KMS-11 (cell line): ENCODE results near the gene ALDH9A1.
"Not testable (repeated sequence)": the region's sequence is repeated elsewhere in the genome, so short reads cannot be mapped to it uniquely, and the experiment has no call there.

Experiments
- H2AFZ ChIP-seq: fragments of 200-600 bp; sonication (generic); 2 replicates; pipeline ENCODE4 v1.6.1; 2016; ENCODE audit warnings: antibody characterized with exemption, mixed run types, low read depth
- H3K27ac ChIP-seq: fragments of 200-600 bp; sonication (generic); 2 replicates; pipeline ENCODE4 v1.6.1; 2016; ENCODE audit warnings: mild to moderate bottlenecking, mixed run types
- H3K27me3 ChIP-seq: fragments of 200-600 bp; sonication (generic); 2 replicates; pipeline ENCODE4 v1.6.1; 2017; ENCODE audit warnings: mild to moderate bottlenecking, low read depth, mixed run types, moderate library complexity; ENCODE audit not compliant: insufficient read depth
- H3K36me3 ChIP-seq: fragments of 200-600 bp; sonication (generic); 2 replicates; pipeline ENCODE4 v1.6.1; 2017; ENCODE audit warnings: mild to moderate bottlenecking, mixed run types; ENCODE audit not compliant: insufficient read depth
- H3K4me1 ChIP-seq: fragments of 200-600 bp; sonication (generic); 2 replicates; pipeline ENCODE4 v1.6.1; 2016; ENCODE audit warnings: mild to moderate bottlenecking, low read depth, mixed run types; ENCODE audit not compliant: poor library complexity, severe bottlenecking
- H3K4me2 ChIP-seq: fragments of 200-600 bp; sonication (generic); 2 replicates; pipeline ENCODE4 v1.7.0; 2016; ENCODE audit warnings: mild to moderate bottlenecking, mixed run types
- H3K4me3 ChIP-seq: fragments of 200-600 bp; sonication (generic); IDR thresholded peaks from 2 replicates; pipeline ENCODE4 v1.6.1; 2017; ENCODE audit warnings: low read depth, low read length, mixed read lengths; ENCODE audit not compliant: insufficient read depth
- H3K79me2 ChIP-seq: fragments of 200-600 bp; sonication (generic); 2 replicates; pipeline ENCODE4 v1.6.1; 2016; ENCODE audit warnings: low read depth, mixed run types; ENCODE audit not compliant: insufficient read depth
- H3K9ac ChIP-seq: fragments of 200-600 bp; sonication (generic); 2 replicates; pipeline ENCODE4 v1.6.1; 2016; ENCODE audit warnings: mild to moderate bottlenecking, mixed run types
- H4K20me1 ChIP-seq: fragments of 200-600 bp; sonication (generic); 2 replicates; pipeline ENCODE4 v1.6.1; 2016; ENCODE audit warnings: mild to moderate bottlenecking, mixed run types; ENCODE audit not compliant: insufficient read depth
- TF ChIP-seq, protein P1 (sequence below): fragments of 200-600 bp; sonication (generic); conservative IDR thresholded peaks from 2 replicates; pipeline ENCODE4 v1.6.1; 2017; ENCODE audit warnings: low read depth, mild to moderate bottlenecking, antibody characterized with exemption, low read length, moderate library complexity, mixed read lengths

Gene ALDH9A1

GRCh38 chr1:165662186-165662585 lies 36.2 kb downstream of the ALDH9A1 start:
- Histone ChIP-seq H3K4me3 (no peak overlapping the region), H3K4me2 (no peak overlapping the region), H3K27me3 (no peaks in the 10 kb centered on the region), H3K4me1 (peaks cover 15% of the 10 kb centered on the region), H4K20me1 (no peaks in the 10 kb centered on the region), H3K9ac (no peak overlapping the region), H3K36me3 (peaks cover 8% of the 10 kb centered on the region; the same call in 1 of the 2 replicates), H2AFZ (no peak overlapping the region), H3K27ac (no peak overlapping the region), H3K79me2 (no peaks in the 10 kb centered on the region)
- TF ChIP-seq, protein P1, sequence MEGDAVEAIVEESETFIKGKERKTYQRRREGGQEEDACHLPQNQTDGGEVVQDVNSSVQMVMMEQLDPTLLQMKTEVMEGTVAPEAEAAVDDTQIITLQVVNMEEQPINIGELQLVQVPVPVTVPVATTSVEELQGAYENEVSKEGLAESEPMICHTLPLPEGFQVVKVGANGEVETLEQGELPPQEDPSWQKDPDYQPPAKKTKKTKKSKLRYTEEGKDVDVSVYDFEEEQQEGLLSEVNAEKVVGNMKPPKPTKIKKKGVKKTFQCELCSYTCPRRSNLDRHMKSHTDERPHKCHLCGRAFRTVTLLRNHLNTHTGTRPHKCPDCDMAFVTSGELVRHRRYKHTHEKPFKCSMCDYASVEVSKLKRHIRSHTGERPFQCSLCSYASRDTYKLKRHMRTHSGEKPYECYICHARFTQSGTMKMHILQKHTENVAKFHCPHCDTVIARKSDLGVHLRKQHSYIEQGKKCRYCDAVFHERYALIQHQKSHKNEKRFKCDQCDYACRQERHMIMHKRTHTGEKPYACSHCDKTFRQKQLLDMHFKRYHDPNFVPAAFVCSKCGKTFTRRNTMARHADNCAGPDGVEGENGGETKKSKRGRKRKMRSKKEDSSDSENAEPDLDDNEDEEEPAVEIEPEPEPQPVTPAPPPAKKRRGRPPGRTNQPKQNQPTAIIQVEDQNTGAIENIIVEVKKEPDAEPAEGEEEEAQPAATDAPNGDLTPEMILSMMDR: no peak

- Histone ChIP-seq H3K36me3 (peaks cover 5% of the 10 kb centered on the region; the same call in 1 of the 2 replicates), H3K4me1 (peaks cover 11% of the 10 kb centered on the region), H4K20me1 (no peaks in the 10 kb centered on the region), H3K79me2 (no peaks in the 10 kb centered on the region), H3K27ac (no peak overlapping the region), H3K4me3 (no peak overlapping the region), H3K27me3 (no peaks in the 10 kb centered on the region), H3K4me2 (no peak overlapping the region), H3K9ac (no peak overlapping the region), H2AFZ (no peak overlapping the region)
- TF ChIP-seq, protein P1: no peak
Observed at GRCh38 chr1:165661703-165662102, 36.7 kb downstream of the ALDH9A1 start.

DNA sequence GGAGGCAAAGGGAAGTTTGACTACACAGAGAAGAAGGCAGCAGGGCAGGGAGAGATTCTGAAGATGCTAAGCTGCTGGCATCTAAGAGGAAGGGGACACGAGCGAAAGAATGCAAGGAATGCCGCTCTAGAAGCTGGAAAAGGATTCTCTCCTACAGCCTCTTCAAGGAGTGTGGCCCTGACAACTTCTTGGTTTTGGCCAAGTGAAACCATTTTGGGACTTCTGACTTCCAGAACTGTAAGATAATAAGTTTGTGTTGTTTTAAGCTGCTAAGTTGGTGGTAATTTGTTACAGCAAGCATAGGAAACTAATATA lies 38.8 kb downstream of the ALDH9A1 start:
- TF ChIP-seq, protein P1: no peak
- Histone ChIP-seq H3K27me3 (no peaks in the 10 kb centered on the region), H3K4me1 (no peaks in the 10 kb centered on the region), H2AFZ (no peak overlapping the region), H3K9ac (no peak overlapping the region), H4K20me1 (no peaks in the 10 kb centered on the region), H3K4me2 (no peak overlapping the region), H3K79me2 (no peaks in the 10 kb centered on the region), H3K4me3 (no peak overlapping the region), H3K27ac (no peak overlapping the region), H3K36me3 (no peaks in the 10 kb centered on the region; the same call in 1 of the 2 replicates)

GRCh38 chr1:165658766-165659580 lies 39.4 kb downstream of the ALDH9A1 start:
- H3K4me2 ChIP-seq, H3K27ac ChIP-seq, H3K9ac ChIP-seq, H3K36me3 ChIP-seq, H2AFZ ChIP-seq, H4K20me1 ChIP-seq, H3K27me3 ChIP-seq, H3K4me1 ChIP-seq, H3K79me2 ChIP-seq, H3K4me3 ChIP-seq: not testable (repeated sequence)

DNA sequence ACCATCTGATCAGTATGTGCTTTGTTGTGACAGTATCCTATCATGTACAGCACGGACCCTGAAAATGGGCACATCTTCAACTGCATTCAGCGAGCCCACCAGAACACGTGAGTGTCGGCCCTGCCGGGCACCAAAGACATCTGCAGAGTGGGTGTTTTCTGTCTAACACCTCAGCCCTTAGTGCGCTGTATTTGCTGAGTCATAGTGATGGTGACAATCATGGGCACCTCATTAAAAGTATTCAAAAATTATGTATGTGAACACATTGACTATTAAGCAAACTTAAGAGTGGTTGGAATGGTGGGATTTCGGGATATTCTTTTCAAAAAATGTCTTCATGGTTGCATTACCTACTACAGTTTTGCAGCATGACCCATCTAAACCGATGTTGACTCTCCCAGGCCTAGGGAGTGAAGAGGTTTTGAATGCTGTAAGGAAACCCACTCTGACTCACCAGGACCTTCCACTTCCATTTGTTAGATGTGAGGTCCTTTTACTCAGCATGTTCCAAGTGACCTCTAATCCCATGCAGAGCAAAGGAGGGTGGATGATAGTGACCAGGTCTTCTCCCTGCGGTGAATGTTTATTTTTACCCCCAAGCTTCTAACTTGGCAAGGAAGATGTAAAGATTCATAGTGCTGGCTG lies 47.3 kb downstream of the ALDH9A1 start:
- no peak overlapping the region for H2AFZ ChIP-seq
- no peaks in the 10 kb centered on the region for H3K36me3 ChIP-seq
- no peaks in the 10 kb centered on the region for H4K20me1 ChIP-seq
- H3K79me2 ChIP-seq: no peaks in the 10 kb centered on the region
- H3K27me3 ChIP-seq: no peaks in the 10 kb centered on the region; the same call in 1 of the 2 replicates
- no peak overlapping the region for H3K27ac ChIP-seq
- H3K4me1 ChIP-seq: peaks cover 10% of the 10 kb centered on the region
- H3K4me2 ChIP-seq: no peak overlapping the region
- TF ChIP-seq, protein P1: no peak
- no peak overlapping the region for H3K9ac ChIP-seq
- H3K4me3 ChIP-seq: no peak overlapping the region
